ENCODE results near the gene PRKRA. TPM values are rescaled to one million over a fixed set of nuclear protein-coding genes. Genes with fewer than 3 reads are reported as not detected.

PRKRA gene
- total and polyA plus RNA-seq, 4 donors: 8.3 to 28.1 (median 13.4) TPM

DNA sequence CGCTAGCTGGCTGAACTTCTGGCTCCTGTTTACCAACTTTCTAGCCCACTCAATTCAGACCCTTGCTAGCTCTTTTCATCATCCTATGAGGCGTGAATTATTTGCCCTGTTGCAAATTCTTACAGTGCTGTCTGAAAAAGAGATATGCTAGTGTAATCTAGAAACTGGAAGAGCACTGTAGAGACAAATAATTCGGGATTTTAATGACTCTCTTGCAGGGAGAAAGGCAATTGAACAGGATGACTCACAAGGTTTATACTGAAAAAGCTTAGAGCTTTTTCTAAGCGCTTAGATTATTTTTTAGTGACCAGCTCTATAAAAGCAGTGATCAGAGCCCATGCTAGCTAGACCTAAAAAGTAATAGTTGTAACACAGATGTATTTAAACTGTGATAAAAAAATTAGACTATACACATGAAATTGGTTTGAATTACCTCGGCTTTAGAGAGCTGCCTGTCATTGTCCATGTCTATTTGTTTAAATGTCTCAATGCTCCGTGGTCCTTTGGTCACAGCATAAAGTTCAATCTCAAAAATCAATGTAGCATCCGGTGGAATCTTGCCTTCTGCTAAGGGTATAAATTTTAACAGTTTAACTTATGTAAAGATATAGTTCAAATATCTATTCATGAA, 18.4 kb upstream of the PRKRA start:
- peak overlapping the region; percentile 51 to 58 for H3K27ac ChIP-seq (ENCODE audit: low read depth in 1 of 2, low read length in 2 of 2)

More for the DNA sequence above, 18.4 kb upstream of the PRKRA start:
- 40% methylated on average over 7 of the region's 7 CpGs for WGBS
- H3K9ac ChIP-seq (ENCODE audit: low read depth in 1 of 2, low read length in 2 of 2): peak overlapping the region in 1 of 2 donors; percentile 1
- DNase-seq (ENCODE audit: low spot score): no peak
- H3K4me3 ChIP-seq (ENCODE audit: low read depth in 1 of 3, low read length in 3 of 3): peak overlapping the region in 1 of 3 donors; percentile 16
- H3K9me3 ChIP-seq (ENCODE audit: control insufficient read depth in 4 of 4, low read length in 3 of 4): no peaks in the 10 kb centered on the region
- TF ChIP-seq, protein P1, sequence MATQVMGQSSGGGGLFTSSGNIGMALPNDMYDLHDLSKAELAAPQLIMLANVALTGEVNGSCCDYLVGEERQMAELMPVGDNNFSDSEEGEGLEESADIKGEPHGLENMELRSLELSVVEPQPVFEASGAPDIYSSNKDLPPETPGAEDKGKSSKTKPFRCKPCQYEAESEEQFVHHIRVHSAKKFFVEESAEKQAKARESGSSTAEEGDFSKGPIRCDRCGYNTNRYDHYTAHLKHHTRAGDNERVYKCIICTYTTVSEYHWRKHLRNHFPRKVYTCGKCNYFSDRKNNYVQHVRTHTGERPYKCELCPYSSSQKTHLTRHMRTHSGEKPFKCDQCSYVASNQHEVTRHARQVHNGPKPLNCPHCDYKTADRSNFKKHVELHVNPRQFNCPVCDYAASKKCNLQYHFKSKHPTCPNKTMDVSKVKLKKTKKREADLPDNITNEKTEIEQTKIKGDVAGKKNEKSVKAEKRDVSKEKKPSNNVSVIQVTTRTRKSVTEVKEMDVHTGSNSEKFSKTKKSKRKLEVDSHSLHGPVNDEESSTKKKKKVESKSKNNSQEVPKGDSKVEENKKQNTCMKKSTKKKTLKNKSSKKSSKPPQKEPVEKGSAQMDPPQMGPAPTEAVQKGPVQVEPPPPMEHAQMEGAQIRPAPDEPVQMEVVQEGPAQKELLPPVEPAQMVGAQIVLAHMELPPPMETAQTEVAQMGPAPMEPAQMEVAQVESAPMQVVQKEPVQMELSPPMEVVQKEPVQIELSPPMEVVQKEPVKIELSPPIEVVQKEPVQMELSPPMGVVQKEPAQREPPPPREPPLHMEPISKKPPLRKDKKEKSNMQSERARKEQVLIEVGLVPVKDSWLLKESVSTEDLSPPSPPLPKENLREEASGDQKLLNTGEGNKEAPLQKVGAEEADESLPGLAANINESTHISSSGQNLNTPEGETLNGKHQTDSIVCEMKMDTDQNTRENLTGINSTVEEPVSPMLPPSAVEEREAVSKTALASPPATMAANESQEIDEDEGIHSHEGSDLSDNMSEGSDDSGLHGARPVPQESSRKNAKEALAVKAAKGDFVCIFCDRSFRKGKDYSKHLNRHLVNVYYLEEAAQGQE (IDR thresholded peaks at IDR 0.05): peak; percentile 39
- no peak for TF ChIP-seq EGR1 (IDR thresholded peaks at IDR 0.05; ENCODE audit: low read depth in 2 of 2)
- TF ChIP-seq RAD21 (IDR thresholded peaks at IDR 0.05): no peak
- TF ChIP-seq NR2F2 (IDR thresholded peaks at IDR 0.05): no peak
- no peak for TF ChIP-seq TAF1 (conservative IDR thresholded peaks at IDR 0.05)
- TF ChIP-seq, protein P2, sequence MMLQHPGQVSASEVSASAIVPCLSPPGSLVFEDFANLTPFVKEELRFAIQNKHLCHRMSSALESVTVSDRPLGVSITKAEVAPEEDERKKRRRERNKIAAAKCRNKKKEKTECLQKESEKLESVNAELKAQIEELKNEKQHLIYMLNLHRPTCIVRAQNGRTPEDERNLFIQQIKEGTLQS (IDR thresholded peaks at IDR 0.05): peak; percentile 47
- TF ChIP-seq RXRA (IDR thresholded peaks at IDR 0.05): peak; percentile 28 to 59
- TF ChIP-seq, protein P3, sequence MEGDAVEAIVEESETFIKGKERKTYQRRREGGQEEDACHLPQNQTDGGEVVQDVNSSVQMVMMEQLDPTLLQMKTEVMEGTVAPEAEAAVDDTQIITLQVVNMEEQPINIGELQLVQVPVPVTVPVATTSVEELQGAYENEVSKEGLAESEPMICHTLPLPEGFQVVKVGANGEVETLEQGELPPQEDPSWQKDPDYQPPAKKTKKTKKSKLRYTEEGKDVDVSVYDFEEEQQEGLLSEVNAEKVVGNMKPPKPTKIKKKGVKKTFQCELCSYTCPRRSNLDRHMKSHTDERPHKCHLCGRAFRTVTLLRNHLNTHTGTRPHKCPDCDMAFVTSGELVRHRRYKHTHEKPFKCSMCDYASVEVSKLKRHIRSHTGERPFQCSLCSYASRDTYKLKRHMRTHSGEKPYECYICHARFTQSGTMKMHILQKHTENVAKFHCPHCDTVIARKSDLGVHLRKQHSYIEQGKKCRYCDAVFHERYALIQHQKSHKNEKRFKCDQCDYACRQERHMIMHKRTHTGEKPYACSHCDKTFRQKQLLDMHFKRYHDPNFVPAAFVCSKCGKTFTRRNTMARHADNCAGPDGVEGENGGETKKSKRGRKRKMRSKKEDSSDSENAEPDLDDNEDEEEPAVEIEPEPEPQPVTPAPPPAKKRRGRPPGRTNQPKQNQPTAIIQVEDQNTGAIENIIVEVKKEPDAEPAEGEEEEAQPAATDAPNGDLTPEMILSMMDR (IDR thresholded peaks at IDR 0.05; ENCODE audit: low read depth, low read length, missing input control): no peak
- TF ChIP-seq FOXA2 (IDR thresholded peaks at IDR 0.05): peak; percentile 33
- TF ChIP-seq, protein P4, sequence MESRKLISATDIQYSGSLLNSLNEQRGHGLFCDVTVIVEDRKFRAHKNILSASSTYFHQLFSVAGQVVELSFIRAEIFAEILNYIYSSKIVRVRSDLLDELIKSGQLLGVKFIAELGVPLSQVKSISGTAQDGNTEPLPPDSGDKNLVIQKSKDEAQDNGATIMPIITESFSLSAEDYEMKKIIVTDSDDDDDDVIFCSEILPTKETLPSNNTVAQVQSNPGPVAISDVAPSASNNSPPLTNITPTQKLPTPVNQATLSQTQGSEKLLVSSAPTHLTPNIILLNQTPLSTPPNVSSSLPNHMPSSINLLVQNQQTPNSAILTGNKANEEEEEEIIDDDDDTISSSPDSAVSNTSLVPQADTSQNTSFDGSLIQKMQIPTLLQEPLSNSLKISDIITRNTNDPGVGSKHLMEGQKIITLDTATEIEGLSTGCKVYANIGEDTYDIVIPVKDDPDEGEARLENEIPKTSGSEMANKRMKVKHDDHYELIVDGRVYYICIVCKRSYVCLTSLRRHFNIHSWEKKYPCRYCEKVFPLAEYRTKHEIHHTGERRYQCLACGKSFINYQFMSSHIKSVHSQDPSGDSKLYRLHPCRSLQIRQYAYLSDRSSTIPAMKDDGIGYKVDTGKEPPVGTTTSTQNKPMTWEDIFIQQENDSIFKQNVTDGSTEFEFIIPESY (IDR thresholded peaks at IDR 0.05): peak; percentile 53
- peak; percentile 70 for TF ChIP-seq YY1 (IDR thresholded peaks at IDR 0.05)
- peak; percentile 97 to 98 for TF ChIP-seq HNF4A (conservative IDR thresholded peaks at IDR 0.05)
- TF ChIP-seq GABPA (IDR thresholded peaks at IDR 0.05 in 1 of 2, conservative IDR thresholded peaks at IDR 0.05 in 1 of 2): peak in 1 of 2 donors; percentile 60
- no peak for TF ChIP-seq FOXA1 (IDR thresholded peaks at IDR 0.05)
- TF ChIP-seq, protein P5, sequence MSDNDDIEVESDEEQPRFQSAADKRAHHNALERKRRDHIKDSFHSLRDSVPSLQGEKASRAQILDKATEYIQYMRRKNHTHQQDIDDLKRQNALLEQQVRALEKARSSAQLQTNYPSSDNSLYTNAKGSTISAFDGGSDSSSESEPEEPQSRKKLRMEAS (IDR thresholded peaks at IDR 0.05): peak; percentile 32
- peak; percentile 75 to 77 for TF ChIP-seq JUND (IDR thresholded peaks at IDR 0.05)
- TF ChIP-seq SP1 (IDR thresholded peaks at IDR 0.05): peak; percentile 87
- peak; percentile 83 for TF ChIP-seq HNF4G (IDR thresholded peaks at IDR 0.05)
- H3K4me1 ChIP-seq (ENCODE audit: control insufficient read depth in 4 of 4, insufficient read depth in 4 of 4, low read length in 3 of 4): peaks cover 3 to 13% (median 8%) of the 10 kb centered on the region in 4 donors
- no peaks in the 10 kb centered on the region for H3K27me3 ChIP-seq (ENCODE audit: control insufficient read depth in 4 of 4, insufficient read depth in 4 of 4, low read length in 3 of 4)
- peaks cover 0 to 4% (median 3%) of the 10 kb centered on the region in 4 donors for H3K36me3 ChIP-seq (ENCODE audit: control insufficient read depth in 4 of 4, insufficient read depth in 3 of 4, low read depth in 1 of 4, low read length in 3 of 4)
